Endometrial microvascular endothelial cells (primary cell): ENCODE results near the gene PLGRKT. TPM values are rescaled to one million over a fixed set of nuclear protein-coding genes. Genes with fewer than 3 reads are reported as not detected.
"Not testable (repeated sequence)": the region's sequence is repeated elsewhere in the genome, so short reads cannot be mapped to it uniquely, and the experiment has no call there.

Experiments
- in situ Hi-C: cut with HindIII; loops from 2 replicates; pipeline ENCODE4 v1.10.0; 2017; ENCODE audit warnings: low sequenced_read_pairs, low pct_unique_long_range_greater_than_20kb; ENCODE audit errors: inconsistent ontology term
- total RNA-seq: library from RNA; depleted of rRNA; stranded (reverse); fragments of >200 nt; gene quantifications from one replicate; pipeline ENCODE4 v1.2.3, GENCODE V29; 2015; ENCODE audit errors: inconsistent ontology term

The PLGRKT gene
- total RNA-seq, 1 donor from 2014 or later = 61.8 TPM

DNA sequence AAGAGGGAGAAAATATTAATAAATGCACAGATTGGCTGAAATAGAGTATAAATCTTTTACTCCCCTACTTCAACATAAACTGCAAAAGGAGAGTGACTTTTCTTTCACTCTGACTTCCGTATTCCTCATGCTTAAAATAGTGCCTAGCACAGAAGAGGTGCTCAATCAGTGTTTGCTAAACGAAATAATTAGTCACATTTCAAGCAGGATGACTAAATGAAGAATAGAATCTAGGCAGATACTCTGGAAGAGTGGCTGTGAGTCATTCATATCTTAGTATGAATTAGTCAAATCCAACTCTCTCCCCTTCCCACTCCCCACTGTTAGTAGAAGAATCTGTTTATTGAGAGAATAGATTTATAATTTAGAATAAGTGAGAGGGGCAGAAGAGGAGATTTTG lies 17.5 kb upstream of the PLGRKT start:
- in situ Hi-C loops = loop anchor here (10.0 kb wide), 1 partner anchor 270 kb away; the partner anchor contains the start of gene INSL6

DNA sequence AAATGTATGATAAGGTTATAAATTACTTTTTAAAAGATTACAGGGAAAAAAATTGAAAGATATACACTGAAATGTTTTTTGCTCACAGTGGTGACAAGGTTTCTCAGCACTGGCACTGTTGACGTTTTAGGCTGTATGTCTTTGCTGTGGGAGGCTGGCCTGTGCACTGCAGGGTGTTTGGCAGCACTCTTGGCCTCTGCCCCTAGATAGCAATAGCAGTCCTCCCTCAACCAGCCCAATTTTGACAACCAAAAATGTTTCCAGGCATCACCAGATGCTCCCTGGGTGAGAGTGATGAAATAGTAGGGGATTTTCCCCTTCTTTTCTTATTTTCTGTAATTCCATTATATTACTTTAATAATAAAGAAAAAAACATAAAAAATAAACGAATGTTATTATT lies 15.9 kb upstream of the PLGRKT start:
- in situ Hi-C loops = loop anchor here (10.0 kb wide), 1 partner anchor 269 kb away; the partner anchor contains the start of gene INSL6

DNA sequence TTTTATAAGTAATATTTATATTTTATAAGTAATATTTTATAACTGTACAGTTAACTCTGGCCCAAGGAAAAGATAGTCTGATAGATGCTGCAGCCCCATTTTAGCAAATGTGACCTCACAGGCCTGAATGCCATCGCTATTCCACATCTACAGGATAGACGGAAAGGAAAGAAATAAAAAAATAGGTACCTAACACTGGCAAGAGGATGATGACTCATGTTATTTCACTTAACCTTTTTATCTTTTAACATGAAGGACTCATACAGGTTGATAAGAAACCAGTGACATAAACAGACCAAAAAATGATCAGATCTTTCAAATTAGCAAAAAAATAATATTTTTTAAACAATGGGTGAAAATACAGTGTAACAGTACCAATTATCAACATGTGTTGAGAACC lies 15.3 kb upstream of the PLGRKT start:
- in situ Hi-C loops = loop anchor here (10.0 kb wide), 1 partner anchor 268 kb away; the partner anchor contains the start of gene INSL6

DNA sequence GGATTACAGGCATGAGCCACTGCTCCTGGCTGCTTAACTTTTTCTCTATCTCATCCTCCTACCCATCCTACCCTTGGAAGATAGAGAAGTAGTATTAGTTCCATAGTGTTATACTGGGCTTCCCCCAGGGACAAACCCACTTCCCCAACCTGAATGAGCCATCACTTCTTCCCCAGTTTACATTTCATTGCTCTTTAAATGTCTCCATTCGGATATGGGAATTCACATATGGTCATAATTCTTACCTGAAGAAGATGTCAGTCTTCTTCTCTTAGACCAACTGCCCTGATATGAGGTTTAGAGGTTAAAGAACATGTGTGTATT lies 14.5 kb upstream of the PLGRKT start:
- in situ Hi-C loops = loop anchor here (10.0 kb wide), 1 partner anchor 267 kb away; the partner anchor contains the start of gene INSL6

DNA sequence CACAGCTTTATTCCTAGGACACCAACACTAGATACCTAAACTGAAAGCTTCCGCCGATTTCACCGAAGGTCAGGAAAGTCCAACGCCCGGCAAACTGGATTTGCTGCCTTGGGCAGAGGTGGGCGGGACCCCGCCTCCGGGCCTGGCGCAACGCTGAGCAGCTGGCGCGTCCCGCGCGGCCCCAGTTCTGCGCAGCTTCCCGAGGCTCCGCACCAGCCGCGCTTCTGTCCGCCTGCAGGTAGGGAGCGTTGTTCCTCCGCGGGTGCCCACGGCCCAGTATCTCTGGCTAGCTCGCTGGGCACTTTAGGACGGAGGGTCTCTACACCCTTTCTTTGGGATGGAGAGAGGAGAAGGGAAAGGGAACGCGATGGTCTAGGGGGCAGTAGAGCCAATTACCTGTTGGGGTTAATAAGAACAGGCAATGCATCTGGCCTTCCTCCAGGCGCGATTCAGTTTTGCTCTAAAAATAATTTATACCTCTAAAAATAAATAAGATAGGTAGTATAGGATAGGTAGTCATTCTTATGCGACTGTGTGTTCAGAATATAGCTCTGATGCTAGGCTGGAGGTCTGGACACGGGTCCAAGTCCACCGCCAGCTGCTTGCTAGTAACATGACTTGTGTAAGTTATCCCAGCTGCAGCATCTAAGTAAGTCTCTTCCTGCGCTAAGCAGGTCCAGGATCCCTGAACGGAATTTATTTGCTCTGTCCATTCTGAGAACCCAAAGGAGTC lies 12.8 kb upstream of the PLGRKT start, which contains the start of gene CD274:
Gene CD274, plus strand, starts transcription at position 184 of the 733 bp plus-strand sequence. CDS start 5,572 bp downstream, outside the sequence.
- in situ Hi-C loops = loop anchor here (10.0 kb wide), 1 partner anchor 266 kb away; the partner anchor contains the start of gene INSL6

DNA sequence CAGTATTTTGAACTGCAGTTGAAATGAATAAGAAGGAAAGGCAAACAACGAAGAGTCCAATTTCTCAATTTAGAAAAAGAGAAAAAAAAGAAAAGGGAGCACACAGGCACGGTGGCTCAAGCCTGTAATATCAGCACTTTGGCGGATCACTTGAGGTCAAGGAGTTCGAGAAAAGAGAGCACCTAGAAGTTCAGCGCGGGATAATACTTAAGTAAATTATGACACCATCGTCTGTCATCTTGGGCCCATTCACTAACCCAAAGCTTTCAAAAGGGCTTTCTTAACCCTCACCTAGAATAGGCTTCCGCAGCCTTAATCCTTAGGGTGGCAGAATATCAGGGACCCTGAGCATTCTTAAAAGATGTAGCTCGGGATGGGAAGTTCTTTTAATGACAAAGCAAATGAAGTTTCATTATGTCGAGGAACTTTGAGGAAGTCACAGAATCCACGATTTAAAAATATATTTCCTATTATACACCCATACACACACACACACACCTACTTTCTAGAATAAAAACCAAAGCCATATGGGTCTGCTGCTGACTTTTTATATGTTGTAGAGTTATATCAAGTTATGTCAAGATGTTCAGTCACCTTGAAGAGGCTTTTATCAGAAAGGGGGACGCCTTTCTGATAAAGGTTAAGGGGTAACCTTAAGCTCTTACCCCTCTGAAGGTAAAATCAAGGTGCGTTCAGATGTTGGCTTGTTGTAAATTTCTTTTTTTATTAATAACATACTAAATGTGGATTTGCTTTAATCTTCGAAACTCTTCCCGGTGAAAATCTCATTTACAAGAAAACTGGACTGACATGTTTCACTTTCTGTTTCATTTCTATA lies 12.0 kb upstream of the PLGRKT start:
- in situ Hi-C loops = loop anchor here (10.0 kb wide), 1 partner anchor 265 kb away; the partner anchor contains the start of gene INSL6

DNA sequence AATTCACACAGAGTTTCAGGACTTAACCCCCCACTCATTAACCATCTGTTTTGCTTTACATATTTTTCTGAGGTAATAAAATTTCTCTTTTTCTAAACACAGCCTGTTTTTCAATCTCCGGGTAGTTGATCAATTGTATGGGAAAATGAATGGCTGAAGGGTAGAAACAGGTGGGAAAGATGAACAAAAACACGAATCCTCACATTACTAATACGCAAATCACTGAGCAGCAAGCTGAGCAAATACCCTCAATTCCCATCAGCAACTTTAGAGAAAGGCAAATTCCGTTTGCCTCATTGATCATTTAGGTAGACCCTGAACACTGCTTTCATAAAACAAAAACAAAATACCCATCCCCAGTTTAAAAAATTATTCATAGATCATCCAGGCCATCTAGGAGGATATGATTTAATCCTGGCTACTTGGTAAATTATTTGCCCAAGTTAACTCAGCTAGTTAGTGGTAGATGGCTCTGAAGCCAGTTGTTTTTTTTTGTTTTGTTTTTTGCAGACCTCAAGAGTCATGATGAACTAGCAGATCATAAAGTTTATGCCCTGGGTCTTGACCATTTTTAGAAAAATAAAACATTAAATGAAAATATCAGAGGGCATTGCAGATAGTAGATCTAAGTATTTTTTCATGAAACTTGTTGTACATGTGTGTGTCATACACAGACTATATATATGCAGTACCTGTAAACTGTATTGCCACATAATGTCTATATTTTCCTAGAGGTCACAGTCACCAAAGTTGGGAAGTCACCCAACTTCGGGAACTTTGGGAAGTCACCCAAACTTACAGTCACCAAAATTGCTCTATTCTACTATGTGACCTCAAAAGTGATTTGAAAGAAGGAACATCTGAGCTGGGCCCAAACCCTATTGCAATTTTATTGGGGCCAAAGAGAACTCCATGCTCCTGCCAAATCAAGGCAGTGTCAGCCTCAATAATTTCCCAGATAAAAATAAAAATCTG lies 11.0 kb upstream of the PLGRKT start:
- in situ Hi-C loops = no loop called here

DNA sequence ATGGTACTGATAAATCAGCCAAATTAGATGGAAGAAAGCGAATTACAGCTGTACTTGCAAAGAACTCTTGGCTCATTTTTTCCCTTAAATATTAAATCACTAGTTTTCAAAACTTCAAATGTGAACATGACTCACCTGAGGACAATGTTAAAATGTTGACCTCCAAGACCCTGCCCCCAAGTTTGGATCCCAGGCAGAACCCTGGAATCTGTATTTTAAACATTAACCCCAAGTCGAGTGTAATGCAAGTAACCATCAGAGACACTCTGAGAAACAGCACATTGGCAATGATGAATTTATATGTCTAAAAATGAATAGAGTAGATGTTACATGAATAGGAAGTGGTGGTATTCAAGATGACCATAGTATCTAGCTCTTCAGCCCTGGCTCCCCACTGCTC lies 10.3 kb upstream of the PLGRKT start:
- in situ Hi-C loops = no loop called here

DNA sequence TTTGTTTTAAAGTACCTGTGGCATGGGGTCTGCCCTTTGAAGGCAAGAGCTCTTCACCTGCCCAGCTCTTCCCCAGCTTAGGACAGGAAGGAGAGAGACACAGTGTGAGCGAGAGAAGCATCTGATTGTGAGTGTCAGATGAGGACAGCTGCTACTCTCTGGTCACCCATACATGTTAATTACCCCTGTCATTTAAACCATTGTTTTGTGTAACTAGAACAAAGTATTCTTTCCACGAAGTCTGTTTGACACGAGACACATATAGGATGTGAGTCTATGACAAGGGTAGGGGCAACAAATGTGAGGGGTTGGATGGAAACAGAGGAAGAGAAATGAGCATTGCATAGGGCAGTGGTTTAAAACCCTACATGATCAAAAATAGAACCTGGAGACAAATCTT lies 9.6 kb upstream of the PLGRKT start:
- in situ Hi-C loops = no loop called here

DNA sequence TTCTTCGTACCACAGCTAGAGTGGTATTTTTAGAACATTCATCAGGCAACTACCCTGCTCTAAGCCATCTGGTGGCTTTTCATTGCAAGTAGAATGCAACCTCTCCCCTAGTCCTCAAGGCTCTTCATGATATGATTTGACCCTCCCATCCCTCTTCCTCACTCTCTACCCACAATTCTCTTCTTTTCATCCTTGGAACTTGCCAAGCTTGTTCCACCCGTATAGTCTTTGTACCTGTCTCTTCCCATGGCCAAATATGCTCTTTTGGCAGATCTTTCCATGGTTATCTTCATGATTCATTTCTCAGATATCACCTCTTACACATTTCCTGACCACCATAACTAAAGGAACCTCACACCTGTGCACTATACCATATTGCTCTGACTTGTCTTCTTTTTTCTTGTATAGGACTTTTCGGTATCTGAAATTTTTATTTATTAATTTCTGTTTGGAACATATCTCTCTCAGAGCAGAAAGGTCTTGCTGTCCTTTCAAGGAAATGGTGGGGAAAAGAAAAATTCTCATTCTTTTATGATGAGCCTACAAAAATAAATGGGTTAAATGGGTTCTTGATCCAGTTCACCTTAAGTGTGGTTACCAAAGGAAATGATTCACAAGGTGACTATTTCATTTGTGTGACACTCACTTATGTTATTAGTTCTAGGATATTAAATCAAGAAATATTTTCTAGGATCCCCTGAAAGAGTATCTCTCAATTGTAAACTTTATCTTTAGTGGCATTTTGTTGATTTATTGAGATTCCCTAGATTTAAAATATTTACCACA lies 8.9 kb upstream of the PLGRKT start:
- in situ Hi-C loops = no loop called here

DNA sequence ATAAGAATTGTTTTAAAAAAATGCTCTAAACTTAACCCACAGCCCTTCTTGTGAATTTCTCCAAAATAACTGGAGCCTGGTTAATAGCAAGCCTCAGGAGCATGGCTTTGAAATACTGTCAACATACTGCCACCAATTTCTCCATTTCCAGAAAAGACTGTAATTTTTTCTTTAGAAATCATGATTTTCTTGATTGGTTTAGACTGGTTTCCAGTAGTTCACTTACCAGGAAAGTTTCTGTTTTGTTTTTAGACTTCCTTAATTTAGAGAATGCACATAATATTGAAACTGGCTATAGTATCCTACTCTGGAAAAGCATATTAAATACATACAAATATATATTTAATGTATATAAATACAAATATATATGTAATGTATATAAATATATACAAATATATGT lies 8.2 kb upstream of the PLGRKT start:
- in situ Hi-C loops = no loop called here

DNA sequence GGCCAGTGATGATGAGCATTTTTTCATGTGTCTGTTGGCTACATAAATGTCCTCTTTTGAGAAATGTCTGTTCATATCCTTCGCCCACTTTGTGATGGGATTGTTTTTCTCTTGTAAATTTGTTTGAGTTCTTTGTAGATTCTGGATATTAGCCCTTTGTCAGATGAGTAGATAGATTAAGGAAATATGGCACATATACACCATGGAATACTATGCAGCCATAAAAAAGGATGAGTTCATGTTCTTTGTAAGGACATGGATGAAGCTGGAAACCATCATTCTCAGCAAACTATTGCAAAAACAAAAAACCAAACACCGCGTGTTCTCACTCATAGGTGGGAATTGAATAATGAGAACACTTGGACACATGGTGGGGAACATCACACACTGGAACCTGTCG lies 7.4 kb upstream of the PLGRKT start:
- in situ Hi-C loops = not testable (repeated sequence)

DNA sequence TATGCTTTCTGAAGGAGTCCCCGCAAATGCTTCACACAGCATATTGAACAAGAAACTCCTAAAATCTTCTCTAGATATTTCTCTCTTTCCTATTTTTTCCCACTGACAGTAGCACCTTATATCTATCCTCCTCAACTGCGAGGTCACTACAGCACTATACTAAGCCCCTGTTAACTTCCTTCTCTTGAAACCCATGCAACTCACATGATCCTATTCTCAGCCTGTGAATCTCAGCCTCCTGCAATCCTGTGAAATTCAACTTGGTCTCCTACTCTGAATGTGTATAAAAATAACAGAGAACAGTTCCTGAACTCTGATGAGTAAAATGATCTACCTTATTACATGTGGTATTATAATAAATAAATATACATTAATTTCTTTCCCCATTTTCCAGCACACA lies 6.1 kb upstream of the PLGRKT start:
- in situ Hi-C loops = no loop called here

DNA sequence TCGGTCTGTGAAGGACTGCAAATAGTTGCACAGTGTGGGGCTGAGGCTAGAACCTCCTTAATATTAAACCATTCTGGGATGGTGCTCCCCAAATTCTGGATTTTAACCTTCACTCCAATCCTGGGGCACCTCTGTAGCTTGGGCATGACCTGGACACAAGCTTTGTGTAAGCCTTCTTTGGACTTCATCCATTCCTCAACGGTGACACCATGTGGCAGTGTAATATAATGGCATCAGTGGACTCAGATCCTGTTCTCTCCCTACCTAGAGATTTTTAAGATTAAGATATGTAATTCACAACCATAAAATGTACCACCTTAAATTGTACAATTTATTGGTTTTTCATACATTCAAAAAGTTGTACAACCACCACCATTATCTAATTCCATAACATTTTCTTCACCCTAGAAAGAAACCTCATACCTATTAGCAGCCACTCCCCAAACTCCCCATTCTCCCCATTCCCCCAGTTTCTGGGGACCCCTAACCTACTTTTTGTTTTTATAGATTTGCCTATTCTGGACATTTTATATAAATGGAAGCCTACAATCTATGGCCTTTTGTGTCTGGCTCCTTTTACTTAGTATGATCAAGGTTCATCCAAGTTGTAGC lies 4.8 kb upstream of the PLGRKT start:
- in situ Hi-C loops = no loop called here

DNA sequence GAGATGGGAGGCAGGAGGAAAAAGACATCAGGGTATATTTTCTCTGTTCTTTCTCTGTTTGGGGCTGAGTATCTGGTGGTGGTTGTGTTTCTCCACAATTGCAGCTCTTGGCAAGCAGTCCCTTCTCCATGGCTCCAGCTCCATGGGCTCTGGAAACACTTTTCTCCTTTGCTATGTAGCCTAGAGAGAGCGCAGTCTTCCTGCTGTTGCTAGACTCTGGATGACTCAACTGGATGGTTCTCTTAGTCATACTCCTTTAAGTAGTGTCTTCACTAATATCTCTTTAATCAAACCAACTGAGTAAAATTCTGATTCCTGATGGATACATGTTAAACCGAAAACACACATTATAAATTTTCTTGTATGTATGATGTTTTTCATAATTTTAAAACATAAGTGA lies 3.3 kb upstream of the PLGRKT start:
- in situ Hi-C loops = no loop called here

DNA sequence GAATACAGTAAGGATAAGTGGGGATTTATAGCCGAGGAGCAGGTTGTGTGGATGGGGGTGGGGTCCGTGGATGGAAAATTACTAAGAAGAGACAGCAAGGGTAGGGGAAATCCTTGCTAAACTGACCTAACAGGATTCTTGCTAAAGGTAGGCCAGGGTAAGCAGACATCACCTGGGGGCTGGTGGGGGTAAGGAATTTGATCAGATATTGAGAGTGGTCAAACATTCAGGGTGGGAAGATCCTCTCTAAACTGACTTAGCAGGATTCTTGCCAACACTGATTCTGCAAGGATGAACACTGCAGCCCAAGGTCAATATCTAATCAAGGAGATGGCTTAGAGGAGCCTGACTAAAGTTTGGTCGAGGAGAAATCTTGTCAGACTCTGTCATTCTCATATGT lies 2.7 kb upstream of the PLGRKT start:
- in situ Hi-C loops = no loop called here

DNA sequence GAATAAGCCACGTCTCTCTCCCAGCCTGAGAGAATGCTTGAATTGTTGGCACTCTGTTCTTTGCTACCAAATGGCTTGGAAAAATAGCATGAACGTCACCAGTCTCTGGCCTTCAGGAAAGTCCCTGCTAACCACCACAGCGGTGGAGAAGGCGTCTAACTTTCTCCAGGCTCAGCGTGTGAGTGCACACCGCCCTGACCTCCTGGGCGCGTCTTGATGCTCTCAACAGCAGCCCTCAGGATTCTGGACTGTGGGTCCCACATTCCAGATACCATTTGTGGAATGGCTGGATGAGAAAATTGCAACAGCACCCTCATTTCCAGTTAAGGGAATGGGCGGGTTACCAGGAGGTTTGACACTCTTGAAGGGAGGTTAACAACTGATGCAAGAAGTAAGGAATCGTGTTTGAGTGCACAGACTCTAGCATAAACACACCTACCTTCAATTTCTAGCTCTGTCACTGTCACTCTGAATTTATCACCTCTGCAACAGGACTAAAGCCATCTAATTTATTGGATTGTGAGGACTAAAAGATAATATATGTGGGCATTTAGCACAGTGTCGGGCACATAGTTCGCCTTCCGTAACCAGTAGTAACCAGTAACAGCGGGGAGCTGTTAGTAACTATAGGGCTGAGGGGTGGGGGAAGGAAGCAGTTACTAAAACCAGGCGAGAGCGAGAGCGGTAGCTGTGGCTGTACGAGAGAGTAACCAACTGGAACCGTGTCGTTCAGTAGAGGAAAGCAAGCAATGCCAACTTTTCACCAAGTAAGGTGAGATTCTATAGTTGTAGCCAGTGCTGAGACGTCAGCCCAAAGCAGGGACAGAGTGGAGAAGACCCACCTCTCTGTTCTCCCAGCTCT lies 807 bp upstream of the PLGRKT start:
- in situ Hi-C loops = no loop called here
